Measurements from ENCODE around the gene ACKR3.

Gene ACKR3

GRCh38 chr2:236625156-236625690 is 55.6 kb downstream of the ACKR3 start:
- no peak for TF ChIP-seq GATA3 (IDR thresholded peaks at IDR 0.05; ENCODE audit: low read depth, low read length)

- TF ChIP-seq GATA2 (IDR thresholded peaks at IDR 0.05; ENCODE audit: low read depth, low read length) (no peak), GATA3 (IDR thresholded peaks at IDR 0.05; ENCODE audit: low read depth, low read length) (no peak)
These were observed 56.9 kb downstream of the ACKR3 start for GRCh38 chr2:236626391-236627150.

- TF ChIP-seq GATA2 (IDR thresholded peaks at IDR 0.05; ENCODE audit: low read depth, low read length) (no peak), GATA3 (IDR thresholded peaks at IDR 0.05; ENCODE audit: low read depth, low read length) (no peak)
These were observed 57.6 kb downstream of the ACKR3 start for GRCh38 chr2:236627193-236627592.

GRCh38 chr2:236627841-236628240 is 58.2 kb downstream of the ACKR3 start:
- TF ChIP-seq GATA2 (IDR thresholded peaks at IDR 0.05; ENCODE audit: low read depth, low read length) = no peak
- no peak for TF ChIP-seq GATA3 (IDR thresholded peaks at IDR 0.05; ENCODE audit: low read depth, low read length)

- no peak for TF ChIP-seq GATA2 (IDR thresholded peaks at IDR 0.05; ENCODE audit: low read depth, low read length)
- TF ChIP-seq GATA3 (IDR thresholded peaks at IDR 0.05; ENCODE audit: low read depth, low read length) = no peak
These were observed 58.8 kb downstream of the ACKR3 start for GRCh38 chr2:236628256-236628901.

- TF ChIP-seq GATA3 (IDR thresholded peaks at IDR 0.05; ENCODE audit: low read depth, low read length) (no peak), GATA2 (IDR thresholded peaks at IDR 0.05; ENCODE audit: low read depth, low read length) (no peak)
These were observed 59.5 kb downstream of the ACKR3 start for GRCh38 chr2:236628981-236629605.

- TF ChIP-seq GATA2 (IDR thresholded peaks at IDR 0.05; ENCODE audit: low read depth, low read length) (no peak), GATA3 (IDR thresholded peaks at IDR 0.05; ENCODE audit: low read depth, low read length) (no peak)
These were observed 60.6 kb downstream of the ACKR3 start for GRCh38 chr2:236629961-236630872.

GRCh38 chr2:236631281-236631855 is 61.7 kb downstream of the ACKR3 start:
- no peak for TF ChIP-seq GATA2 (IDR thresholded peaks at IDR 0.05; ENCODE audit: low read depth, low read length)
- TF ChIP-seq GATA3 (IDR thresholded peaks at IDR 0.05; ENCODE audit: low read depth, low read length) = no peak

GRCh38 chr2:236631856-236632291 is 62.2 kb downstream of the ACKR3 start:
- TF ChIP-seq GATA2 (IDR thresholded peaks at IDR 0.05; ENCODE audit: low read depth, low read length) (no peak), GATA3 (IDR thresholded peaks at IDR 0.05; ENCODE audit: low read depth, low read length) (no peak)
